SK-N-SH (cell line): ENCODE measurements around the gene STX19.

Experiments used
- FOXJ3 ChIP-seq: sonication (generic); formaldehyde crosslinking; IDR thresholded peaks from 2 replicates; pipeline ENCODE4 v1.5.1; 2020; ENCODE audit warnings: mild to moderate bottlenecking, missing genetic modification reagents
- RAD21 ChIP-seq: IDR thresholded peaks from 2 replicates; pipeline ENCODE4 v1.6.1; 2012; ENCODE audit warnings: mild to moderate bottlenecking, low read length

GRCh38 chr3:94009608-94010007, 18.8 kb downstream of the STX19 start:
- TF ChIP-seq FOXJ3 (no peak), RAD21 (no peak)
